GM21381 (cell line): Measurements from ENCODE around the gene PDE6A.
"Not testable (repeated sequence)": the region's sequence is repeated elsewhere in the genome, so short reads cannot be mapped to it uniquely, and the experiment has no call there.

ENCODE experiments used
- ATAC-seq: cut with Tn5 transposase; IDR thresholded peaks from one replicate; pipeline ENCODE4 v1.9.1; 2021; ENCODE audit warnings: mild to moderate bottlenecking, moderate library complexity; ENCODE audit not compliant: unreplicated experiment

Gene PDE6A

DNA sequence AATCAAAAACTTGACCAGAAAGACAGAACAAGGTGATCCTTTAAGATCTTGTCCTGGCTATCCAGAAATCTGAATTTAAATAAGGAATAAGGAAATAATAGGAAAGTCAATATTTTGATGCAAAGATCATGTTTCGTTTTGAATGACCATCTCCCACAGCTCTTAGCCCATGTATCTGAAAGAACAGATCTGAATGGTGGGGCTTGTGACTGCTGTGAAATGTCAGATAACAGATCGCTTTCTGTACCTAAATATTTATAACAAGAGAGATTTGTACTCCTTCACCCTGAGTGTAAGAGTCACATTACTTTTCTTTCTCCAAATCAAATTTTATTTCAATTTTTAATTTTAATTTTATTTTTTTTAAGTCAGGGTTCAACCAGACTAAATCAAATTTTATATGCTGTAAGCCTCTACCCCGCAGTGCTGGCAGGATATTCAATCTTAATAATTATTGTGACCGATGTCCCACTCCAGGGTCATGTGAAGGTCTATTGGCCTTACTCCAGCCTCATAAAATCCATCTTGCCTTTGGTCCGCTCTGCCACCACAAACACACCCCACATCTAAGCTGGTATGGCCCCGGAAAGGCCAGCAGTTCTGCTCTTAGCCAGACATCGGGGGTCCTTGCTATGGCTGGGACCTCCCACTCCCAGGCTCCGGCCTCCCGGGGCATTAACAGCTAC is 9.0 kb upstream of the PDE6A start:
- no peak for ATAC-seq

DNA sequence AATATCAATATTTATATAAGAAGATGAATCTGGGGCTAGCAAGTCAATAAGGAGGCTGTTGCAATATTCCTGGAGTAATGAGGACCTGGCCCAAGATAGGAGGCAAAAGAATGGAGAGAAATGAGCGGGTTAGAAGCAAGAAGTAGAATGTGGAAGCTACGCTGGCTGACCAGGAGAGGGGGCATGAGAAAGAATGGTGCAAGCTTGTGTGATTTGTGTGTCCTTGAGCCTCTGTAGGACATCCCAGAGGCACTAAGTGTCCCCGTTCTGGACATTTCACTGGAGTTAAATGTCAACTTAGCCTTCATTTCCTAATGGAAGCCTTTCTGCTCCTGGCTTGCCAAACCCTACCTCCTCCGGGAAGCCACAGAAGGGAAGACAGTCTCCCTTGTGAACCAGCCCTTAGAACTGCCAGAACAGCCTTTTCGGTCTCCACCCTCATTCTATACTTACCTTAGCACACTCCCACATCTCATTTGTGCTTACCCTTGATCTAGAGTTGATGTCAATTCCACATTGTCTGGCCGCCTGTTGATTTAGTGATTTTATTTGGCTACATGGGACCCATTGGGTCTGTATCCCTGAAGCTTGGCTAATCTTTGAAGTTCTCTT is 6.7 kb upstream of the PDE6A start:
- ATAC-seq: no peak

DNA sequence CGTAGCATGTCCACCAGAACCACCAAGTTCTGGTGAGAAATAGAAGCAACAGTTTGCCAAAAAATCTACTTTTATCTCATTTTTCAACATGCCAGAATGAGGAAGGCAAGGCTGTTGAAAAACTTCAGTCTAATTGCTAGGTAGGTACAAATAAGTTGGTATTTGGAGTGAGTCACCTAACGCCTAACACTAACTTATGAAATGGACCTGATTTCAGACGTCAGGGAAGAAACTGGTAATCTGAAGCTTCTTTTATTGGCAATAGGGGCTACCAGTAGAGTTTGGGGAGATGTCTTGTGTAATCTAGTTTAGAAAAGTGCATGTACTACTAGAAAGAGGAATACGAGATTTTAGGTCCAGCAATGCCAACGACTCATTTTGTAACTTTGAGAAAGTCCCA is 4.4 kb upstream of the PDE6A start:
- ATAC-seq: no peak

DNA sequence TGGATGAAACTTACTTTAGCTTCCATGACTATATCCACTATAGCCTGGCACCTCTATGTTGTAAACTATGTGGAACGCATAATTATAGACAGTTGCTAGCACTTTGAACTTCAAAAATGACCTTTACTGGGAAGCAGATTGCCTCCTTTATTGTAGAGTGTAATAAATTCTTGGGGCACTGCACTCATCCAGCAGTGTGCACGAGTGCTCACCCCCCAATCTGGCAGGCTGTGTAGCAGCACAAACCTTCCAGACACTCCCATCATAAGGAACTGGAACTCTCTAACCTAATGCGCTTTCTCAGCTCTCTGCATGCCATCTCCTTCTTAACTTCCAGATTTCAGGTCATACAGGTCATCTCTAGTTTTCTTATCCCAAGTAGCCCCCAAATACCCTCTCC is 1.5 kb upstream of the PDE6A start:
- no peak for ATAC-seq

DNA sequence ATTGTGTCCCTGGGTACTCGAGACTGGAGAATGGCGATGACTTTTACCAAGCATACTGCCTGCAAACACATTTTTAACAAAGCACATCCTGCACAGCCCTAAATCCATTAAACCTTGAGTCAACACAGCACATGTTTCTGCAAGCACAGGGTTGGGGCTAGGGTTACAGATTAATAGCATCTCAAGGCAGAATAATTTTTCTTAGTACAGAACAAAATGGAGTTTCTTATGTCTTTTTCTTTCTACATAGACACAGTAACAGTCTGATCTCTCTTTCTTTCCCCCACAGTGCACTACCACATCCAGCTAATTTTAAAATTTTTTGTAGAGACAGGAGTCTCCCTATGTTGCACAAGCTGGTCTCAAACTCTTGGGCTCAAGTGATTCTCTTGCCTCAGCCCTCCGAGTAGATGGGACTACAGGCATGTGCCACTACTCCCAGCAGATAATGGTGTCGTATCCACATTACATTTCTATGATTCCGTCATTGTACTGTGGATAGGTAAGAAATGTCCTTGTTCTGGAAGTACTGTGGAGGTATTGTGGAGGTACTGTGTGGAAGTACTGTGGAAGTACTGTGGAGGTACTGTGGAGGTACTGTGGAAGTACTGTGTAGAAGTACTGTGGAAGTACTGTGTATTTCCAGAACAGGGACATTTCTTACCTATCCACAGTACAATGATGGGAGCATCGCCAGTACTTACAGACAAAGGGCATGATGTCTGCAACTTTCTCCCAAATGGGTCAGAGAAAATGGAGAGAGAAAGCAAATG is 1.2 kb downstream of the PDE6A start:
- not testable (repeated sequence) for ATAC-seq

DNA sequence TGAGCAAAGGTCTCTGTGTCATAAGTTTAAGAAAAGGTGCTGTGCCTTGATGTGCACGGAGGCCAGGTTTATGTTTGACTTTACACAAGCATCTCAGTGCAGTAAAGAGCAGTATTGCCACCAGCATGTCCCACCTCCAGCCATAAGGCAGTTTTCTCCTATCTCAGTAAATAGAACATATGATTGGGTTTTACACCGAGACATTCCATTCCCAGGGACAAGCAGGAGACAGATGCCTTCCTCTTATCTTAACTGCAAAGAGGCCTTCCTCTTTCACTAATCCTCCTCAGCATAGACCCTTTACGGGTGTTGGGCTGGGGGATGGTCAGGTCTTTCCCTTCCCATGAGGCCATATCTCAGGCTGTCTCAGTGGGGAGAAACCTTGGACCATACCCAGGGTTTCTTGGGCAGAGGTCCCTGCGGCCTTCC is 1.8 kb downstream of the PDE6A start:
- not testable (repeated sequence) for ATAC-seq

DNA sequence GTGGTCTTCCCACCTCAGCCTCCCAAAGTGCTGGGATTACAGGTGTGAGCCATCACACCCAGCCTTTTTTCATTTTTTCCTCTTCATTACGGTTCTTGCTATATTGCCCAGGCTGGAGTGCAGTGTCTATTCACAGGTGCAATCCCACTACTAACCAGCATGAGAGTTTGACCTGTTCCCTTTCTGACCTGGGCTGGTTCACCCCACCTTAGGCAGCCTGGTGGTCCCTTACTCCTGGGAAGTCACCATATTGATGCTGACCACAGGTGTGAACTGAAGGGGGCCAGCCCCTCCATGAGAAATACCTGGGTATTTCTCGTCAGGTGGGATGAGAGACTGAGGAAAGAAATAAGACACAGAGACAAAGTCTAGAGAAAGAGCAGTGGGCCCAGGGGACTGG is 2.4 kb downstream of the PDE6A start:
- no peak for ATAC-seq

DNA sequence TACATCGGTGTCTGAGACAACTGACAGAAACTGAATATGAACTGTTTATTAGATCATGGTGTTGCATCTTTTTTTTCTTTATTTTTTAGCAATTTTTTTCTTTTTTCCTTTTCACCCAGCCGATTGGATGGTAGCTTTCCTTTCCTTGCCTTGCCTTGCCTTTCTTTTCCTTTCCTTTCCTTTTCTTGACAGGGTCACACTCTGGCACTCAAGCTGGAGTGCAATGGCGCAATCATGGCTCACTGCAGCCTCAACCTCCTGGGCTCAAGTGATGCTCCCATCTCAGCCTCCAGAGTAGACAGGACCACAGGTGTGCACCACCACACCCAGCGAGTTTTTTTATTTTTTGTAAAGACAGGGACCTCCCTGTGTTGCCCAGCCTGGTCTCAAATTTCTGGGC is 2.8 kb downstream of the PDE6A start:
- ATAC-seq: no peak

DNA sequence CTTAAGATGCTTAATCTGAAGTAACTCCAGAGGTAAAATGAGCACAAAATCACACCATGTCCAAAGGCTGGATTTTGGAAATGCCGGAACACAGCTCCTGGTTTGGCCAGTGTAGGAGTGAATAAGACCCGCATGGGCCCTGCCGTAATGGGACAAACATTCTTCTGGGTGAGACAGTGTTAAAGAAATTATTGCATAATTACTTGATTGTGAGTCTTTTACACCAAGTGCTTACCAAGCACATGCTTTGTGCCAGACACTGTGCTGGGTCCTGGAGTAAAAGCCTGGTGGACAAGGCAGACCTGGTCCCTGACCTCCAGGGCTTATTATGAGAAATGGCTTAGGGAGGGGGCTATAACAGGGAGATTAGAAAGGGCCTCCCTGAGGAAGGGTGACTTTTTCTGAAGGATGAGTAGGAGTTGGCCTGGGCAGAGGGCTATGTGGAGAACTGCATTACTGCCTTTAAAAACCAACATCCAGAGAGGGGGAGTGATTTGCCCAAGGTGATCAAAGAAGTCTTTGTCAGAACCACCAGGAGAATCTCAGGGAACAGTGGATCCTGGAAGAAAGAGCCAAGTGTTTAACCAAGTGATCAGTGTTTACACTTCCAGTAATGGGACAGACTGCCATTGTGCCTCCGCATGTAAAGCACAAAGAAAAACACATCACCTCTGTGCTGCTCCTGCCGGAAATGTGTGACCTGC is 3.5 kb downstream of the PDE6A start:
- no peak for ATAC-seq

DNA sequence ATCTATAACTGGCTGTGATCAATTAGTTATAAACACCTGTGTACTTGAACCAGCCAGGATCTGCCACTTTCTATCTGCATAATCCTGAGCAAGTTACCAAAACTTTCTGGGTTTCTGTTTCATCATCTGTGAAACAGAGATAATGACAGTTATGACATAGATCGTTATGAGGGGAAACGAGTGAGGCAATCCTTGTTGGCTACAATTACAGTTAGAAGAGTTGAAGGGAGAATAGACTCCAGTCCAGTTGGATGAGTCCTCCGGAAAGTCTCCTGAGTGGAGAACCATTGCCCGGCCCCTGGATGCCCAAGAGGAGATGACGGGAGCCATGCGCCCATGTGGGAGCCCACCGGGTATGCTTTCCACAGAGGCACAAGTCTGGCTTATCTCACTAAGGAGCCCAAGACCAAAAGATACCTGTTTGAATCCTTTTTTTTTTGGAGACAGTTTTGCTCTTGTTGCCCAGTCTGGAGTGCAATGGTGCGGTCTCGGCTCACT is 4.5 kb downstream of the PDE6A start:
- peak; percentile 70 for ATAC-seq

DNA sequence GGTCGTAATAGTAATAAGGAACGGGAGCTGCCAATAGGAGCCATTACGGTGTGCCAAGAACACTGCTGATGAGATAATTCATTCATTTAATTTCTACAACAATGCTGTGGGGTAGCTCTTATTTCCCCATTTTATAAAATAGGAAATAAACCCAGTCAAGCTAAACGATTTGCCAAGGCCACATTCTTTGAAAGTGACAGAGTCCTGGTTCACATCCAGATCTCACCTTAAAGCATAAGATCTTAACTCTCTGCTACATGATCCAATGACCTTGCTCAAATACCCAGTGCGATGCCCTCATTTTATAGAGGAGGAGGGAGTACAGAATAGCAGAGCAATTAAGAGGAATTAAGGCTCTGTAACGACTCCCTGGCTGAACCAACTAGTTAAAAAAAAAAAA is 5.0 kb downstream of the PDE6A start:
- no peak for ATAC-seq

DNA sequence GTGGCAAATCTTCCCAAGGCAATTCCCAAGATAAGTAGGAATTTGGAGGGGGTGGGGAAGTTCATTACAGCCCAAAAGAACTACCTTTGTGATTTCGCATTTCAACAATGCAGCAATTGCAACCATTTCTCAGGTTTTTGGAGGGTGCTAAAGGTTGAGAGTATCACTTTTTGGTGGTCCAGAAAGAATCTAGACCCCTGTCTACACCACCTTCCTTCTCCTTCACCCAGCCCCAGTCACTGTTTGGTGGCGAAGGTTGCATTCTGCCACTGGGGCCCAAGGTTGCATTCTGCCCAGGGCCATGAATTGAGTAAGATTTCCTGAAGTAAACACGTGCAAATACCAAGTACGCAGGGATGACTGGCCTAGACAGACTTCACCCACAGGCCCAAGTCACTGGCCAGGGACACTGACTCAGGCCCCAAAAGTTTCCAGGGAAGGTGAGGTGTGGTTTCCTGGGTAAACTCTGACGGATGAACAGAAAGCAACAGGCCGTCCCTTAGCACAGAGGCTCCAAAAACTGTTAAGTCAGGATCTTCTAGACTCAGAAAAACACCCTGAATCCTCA is 5.7 kb downstream of the PDE6A start:
- ATAC-seq: no peak

DNA sequence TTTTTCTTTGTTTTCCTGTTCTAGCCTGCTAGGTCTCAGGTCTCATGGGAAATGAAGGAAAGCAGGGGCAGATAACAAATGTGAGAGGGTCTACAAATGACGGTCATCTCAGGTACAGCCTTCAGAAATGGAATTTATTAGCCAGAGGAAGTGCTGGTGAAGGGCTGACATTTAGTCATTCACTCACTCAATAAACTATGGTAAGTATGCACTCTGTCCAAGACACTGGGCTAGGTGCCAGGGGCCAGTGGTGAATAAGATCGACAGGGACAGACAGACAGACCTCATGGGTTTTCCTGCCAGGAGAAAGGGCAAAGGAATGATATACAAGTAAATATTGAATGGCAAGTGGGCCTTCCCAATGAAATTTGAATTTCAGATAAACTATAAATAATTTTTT is 6.3 kb downstream of the PDE6A start:
- ATAC-seq: no peak

DNA sequence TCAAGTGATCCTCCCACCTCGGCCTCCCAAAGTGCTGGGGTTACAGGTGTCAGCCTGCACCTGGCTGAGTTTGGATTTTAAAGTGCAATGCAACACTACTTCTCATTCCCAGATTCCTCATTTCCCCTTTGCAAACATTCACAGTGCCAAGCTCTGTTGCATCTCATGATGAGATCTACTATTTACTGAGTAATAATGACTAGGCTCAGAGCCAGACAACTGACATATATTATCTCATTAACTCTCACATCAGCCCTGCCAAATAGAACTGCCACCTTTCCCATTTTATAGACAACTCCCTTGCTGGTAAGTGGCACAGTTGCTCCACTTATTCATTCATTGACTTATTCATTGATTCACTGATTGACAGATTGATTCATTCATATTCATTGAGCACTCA is 7.0 kb downstream of the PDE6A start:
- no peak for ATAC-seq

DNA sequence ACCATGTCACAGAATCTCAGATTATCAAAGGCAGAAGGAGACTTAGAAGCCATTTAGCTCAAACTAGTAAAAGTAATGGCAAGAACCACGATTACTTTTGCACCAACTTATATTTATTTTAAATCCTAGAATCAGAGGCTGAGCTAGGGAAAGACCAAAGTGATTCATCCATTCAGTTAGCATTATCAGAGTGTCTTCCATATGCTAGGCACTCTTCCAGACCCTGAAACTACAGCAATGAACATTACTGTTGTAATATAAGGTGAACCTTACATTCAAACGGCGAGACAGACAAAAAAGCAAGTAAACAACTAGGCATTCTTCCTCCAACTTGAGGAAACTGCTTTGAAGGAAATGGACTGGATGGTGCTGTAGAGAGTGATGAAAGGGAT is 7.9 kb downstream of the PDE6A start:
- ATAC-seq: no peak

DNA sequence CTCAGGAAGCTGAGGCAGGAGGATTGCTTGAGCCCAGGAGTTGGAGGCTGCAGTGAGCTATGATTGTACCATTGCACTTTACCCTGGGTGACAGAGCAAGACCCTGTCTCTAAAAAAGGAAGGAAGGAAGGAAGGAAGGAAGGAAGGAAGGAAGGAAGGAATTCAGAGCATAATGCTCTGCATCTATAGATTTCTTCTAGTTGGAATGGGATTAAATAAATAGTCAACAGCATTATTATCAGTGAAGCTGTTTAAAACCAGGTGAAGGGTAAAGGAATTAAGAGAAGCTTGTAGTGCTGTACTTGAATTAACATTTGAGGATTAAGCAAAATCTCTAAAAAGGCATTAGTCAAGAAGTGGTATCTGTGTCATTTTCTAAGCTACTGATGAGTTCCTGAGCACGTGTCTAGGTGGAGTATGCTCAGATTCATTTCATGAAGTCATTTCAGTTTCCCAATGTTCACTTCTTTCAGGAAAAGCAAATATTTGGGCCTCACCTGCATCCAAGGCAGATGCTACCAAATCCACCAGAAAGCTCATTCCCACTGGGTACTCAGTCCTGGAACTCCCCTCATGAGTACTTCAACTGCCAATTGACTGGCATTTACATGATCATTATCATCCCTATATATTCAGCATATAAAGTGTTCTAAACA is 8.4 kb downstream of the PDE6A start:
- no peak for ATAC-seq

DNA sequence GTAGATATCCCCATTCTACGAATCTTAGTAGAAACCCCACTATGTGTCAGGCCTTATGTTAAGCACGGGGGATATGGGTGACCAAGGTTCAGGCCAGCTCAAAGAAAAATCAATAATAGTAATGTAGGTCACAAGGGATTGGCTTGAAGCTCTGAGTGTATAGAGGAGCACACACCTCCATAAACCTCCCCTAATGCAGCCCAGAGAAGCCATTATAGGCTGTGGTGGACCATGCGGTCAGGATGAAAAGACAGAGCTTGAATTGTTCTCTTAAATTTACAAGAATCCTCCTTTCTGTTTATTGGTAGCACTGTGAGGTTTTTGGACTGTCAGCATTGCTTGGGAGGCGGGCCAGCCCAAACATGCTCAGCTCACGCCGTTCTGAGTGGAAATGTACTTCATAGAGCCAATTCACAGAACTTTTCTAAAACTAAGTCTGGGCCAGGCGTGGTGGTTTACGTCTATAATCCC is 9.1 kb downstream of the PDE6A start:
- ATAC-seq: no peak

DNA sequence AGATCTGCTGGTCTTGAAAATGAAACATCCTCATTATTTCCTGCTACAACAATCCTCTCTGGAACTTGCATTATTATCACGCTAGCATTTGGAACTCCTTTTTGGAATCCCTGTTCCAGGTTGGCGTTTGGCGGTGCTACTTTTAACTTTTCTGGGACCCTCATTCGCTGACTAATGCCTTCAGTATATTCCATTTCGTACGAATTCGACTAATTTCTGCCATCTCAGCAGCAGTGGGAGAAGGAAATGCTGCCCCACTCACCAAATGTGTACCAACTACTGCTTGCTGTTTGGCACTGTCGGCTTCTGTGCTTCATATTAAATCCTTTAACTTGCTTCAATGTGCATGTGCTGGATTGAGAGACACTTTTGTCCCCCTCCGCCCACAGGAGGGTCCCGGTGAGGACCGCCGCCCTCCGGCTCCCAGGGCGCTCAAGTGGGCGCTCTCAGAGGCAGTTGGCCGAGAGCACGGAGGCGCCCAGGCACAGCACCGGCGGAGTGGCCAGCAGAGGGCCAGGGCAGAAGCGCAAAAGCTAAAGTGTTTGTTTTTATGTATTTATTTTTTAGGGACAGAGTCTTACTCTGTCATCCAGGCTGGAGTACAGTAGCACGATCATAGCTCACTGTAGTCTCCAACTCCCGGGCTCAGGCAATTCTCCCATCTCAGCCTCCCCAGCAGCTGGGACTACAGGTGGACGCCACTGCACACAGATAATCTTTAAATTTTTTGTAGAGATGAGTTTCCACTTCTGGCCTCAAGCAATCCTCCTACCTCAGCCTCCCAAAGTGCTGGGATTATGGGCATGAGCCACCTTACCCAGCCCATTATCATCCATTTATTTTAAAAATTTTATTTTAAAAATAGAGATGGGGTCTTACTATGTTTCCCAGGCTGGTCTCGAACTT is 11.9 kb downstream of the PDE6A start:
- no peak for ATAC-seq

DNA sequence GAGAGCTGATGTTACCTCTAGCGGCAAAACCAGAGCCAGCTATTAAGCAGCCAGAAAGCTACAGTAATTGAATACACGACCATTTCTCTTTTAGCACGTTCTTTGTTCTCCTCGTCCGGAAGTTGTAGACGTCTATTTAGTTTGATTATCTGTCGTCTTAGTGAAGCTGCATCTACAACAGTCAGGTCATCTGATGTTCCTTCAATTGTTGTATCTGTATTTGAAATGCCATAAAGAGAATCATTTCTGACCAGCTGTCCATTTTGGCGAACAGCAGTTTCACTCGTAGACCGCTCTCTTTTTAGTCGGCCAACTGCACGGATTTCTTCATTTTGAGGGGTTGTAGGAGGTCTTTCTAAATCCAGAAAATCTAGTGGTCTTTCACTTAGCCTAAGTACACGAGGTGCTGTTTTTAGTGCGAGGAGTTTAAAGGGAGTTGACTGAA is 12.6 kb downstream of the PDE6A start:
- ATAC-seq: no peak
